Mesenchymal stem cell (in vitro differentiated cells and primary cell): Measurements from ENCODE around the gene SUGCT.

Source experiments
- DNase-seq: peaks from one replicate; pipeline ENCODE4 v3.0.0-alpha.2; 2013
- H2AFZ ChIP-seq: one replicate; pipeline ENCODE4 v1.6.1; 2013; ENCODE audit warnings: low read depth, mild to moderate bottlenecking, control low read depth, inconsistent platforms, low read length, moderate library complexity
- H2AK5ac ChIP-seq: 2 replicates; pipeline ENCODE4 v1.6.1; 2013; ENCODE audit warnings: low read length, moderate library complexity, mild to moderate bottlenecking, inconsistent platforms; ENCODE audit not compliant: severe bottlenecking
- H2BK120ac ChIP-seq: one replicate; pipeline ENCODE4 v1.6.1; 2013; ENCODE audit warnings: low read depth, mild to moderate bottlenecking, inconsistent platforms, low read length, moderate library complexity
- H2BK12ac ChIP-seq, 2 experiments: one replicate each; pipeline ENCODE4 v1.6.1; 2013; ENCODE audit warnings: inconsistent platforms in 2 of 2, low read length in 2 of 2, mild to moderate bottlenecking in 2 of 2, moderate library complexity in 2 of 2, control low read depth in 1 of 2
- H2BK15ac ChIP-seq: one replicate; pipeline ENCODE4 v1.6.1; 2013; ENCODE audit warnings: mild to moderate bottlenecking, low read depth, inconsistent platforms; ENCODE audit not compliant: poor library complexity, severe bottlenecking
- H2BK5ac ChIP-seq: 2 replicates; pipeline ENCODE4 v1.6.1; 2013; ENCODE audit warnings: low read depth, mild to moderate bottlenecking, low read length, control low read depth, inconsistent platforms; ENCODE audit not compliant: poor library complexity, severe bottlenecking
- H3K14ac ChIP-seq, 2 experiments: one replicate each; pipeline ENCODE4 v1.6.1; 2013; ENCODE audit warnings: inconsistent platforms in 2 of 2, low read length in 2 of 2, control low read depth in 1 of 2, mild to moderate bottlenecking in 1 of 2, moderate library complexity in 1 of 2
- H3K18ac ChIP-seq, 2 experiments: one replicate each; pipeline ENCODE4 v1.6.1; 2013; ENCODE audit warnings: inconsistent platforms in 2 of 2, low read length in 2 of 2, control low read depth in 1 of 2, low read depth in 1 of 2, mild to moderate bottlenecking in 1 of 2
- H3K23ac ChIP-seq, 2 experiments: one replicate each; pipeline ENCODE4 v1.6.1; 2013; ENCODE audit warnings: inconsistent platforms in 2 of 2, low read length in 2 of 2, mild to moderate bottlenecking in 2 of 2, moderate library complexity in 2 of 2, control low read depth in 1 of 2
- H3K27ac ChIP-seq: 2 replicates; pipeline ENCODE4 v1.5.1; 2013; ENCODE audit warnings: mild to moderate bottlenecking, moderate library complexity, low read length, control low read depth, inconsistent platforms; ENCODE audit not compliant: poor library complexity, severe bottlenecking
- H3K27me3 ChIP-seq, 2 experiments: 2 replicates each; pipeline versions ENCODE4 v1.6.1 to v1.7.0; 2013; ENCODE audit warnings: low read length in 2 of 2, mild to moderate bottlenecking in 2 of 2, moderate library complexity in 2 of 2, control low read depth in 1 of 2, inconsistent platforms in 1 of 2; ENCODE audit not compliant: control insufficient read depth in 1 of 2, insufficient read depth in 1 of 2
- H3K36me3 ChIP-seq, 2 experiments: 2 replicates each; pipeline versions ENCODE4 v1.6.1 to v1.7.0; 2013; ENCODE audit warnings: low read length in 2 of 2, control low read depth in 1 of 2, inconsistent platforms in 1 of 2, low read depth in 1 of 2, mild to moderate bottlenecking in 1 of 2; ENCODE audit not compliant: insufficient read depth in 2 of 2, control insufficient read depth in 1 of 2
- H3K4ac ChIP-seq, 2 experiments: one replicate each; pipeline ENCODE4 v1.6.1; 2013; ENCODE audit warnings: inconsistent platforms in 2 of 2, low read length in 2 of 2, mild to moderate bottlenecking in 2 of 2, moderate library complexity in 2 of 2, control low read depth in 1 of 2, low read depth in 1 of 2
- H3K4me1 ChIP-seq: 2 replicates; pipeline ENCODE4 v1.6.1; 2013; ENCODE audit warnings: low read depth, low read length, control low read depth; ENCODE audit not compliant: control insufficient read depth, insufficient read depth
- H3K4me2 ChIP-seq: 2 replicates; pipeline ENCODE4 v1.6.1; 2013; ENCODE audit warnings: low read length, mild to moderate bottlenecking, inconsistent platforms; ENCODE audit not compliant: poor library complexity, severe bottlenecking
- H3K4me3 ChIP-seq, 2 experiments: 2 replicates each; pipeline versions ENCODE4 v1.5.1 to v1.7.0; 2013; ENCODE audit warnings: low read length in 2 of 2, mild to moderate bottlenecking in 2 of 2, control low read depth in 1 of 2, low read depth in 1 of 2; ENCODE audit not compliant: insufficient read depth in 1 of 2
- H3K79me1 ChIP-seq: replicated peaks from 2 replicates; pipeline ENCODE4 v1.6.1; 2013; ENCODE audit warnings: mild to moderate bottlenecking, control low read depth, low read length, inconsistent platforms; ENCODE audit not compliant: poor library complexity, severe bottlenecking
- H3K9ac ChIP-seq: 2 replicates; pipeline ENCODE4 v1.7.0; 2013; ENCODE audit warnings: mild to moderate bottlenecking, low read length, moderate library complexity
- H3K9me3 ChIP-seq: 2 replicates; pipeline ENCODE4 v1.7.0; 2013; ENCODE audit warnings: mild to moderate bottlenecking, low read length; ENCODE audit not compliant: control insufficient read depth
- H4K8ac ChIP-seq: one replicate; pipeline ENCODE4 v1.6.1; 2013; ENCODE audit warnings: inconsistent platforms, mild to moderate bottlenecking, low read length, moderate library complexity
- H4K91ac ChIP-seq: one replicate; pipeline ENCODE4 v1.6.1; 2013; ENCODE audit warnings: mild to moderate bottlenecking, low read length, inconsistent platforms
- WGBS: methylation state at CpG from one replicate; pipeline ENCODE4 v1.1.7; 2013; ENCODE audit warnings: mixed read lengths; 5-methylcytosine and 5-hydroxymethylcytosine counted together

SUGCT gene

DNA sequence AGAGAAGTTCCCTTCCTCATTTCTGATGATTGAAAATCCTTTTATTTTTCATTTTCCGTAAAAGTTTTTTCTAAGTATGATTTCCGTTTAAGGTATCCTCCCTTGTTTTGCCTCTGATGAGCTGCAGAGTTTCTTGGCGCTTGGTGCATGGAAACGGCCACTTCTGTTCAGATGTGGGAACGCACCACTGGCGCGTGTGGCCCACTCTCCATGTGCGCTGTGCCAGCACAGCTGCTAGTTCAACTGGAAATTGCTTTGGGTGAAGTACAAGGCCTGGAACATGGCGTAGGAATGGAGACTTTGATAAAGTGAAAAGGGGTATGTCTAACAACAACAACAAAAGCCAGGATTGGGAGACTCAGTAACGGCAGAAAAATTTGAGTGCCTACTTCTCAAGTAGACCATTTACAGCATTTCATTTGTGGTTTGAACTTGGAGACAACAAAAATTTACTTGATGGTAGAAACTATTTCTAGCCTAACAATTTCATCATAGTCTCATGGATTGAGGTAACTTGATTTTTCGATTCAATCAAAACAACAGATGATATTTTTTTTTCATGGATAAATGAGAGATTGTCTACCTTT, 364.2 kb downstream of the SUGCT start:
- H3K18ac ChIP-seq: no peak overlapping the region
- H3K4me3 ChIP-seq: no peak overlapping the region
- H2BK12ac ChIP-seq: no peak overlapping the region
- H2AFZ ChIP-seq: no peak overlapping the region
- no peak overlapping the region for H2AK5ac ChIP-seq
- H4K91ac ChIP-seq: no peak overlapping the region
- no peak overlapping the region for H3K4ac ChIP-seq
- no peaks in the 10 kb centered on the region for H3K36me3 ChIP-seq
- no peaks in the 10 kb centered on the region for H3K9me3 ChIP-seq
- H3K4me2 ChIP-seq: no peak overlapping the region
- no peak overlapping the region for H3K23ac ChIP-seq
- H3K9ac ChIP-seq: no peak overlapping the region
- no peak overlapping the region for H2BK5ac ChIP-seq
- H2BK15ac ChIP-seq: no peak overlapping the region
- no peaks in the 10 kb centered on the region for H3K27me3 ChIP-seq
- H3K14ac ChIP-seq: no peak overlapping the region
- 95% methylated on average over 9 of the region's 11 CpGs for WGBS
- no peak for DNase-seq
- H3K4me1 ChIP-seq: no peaks in the 10 kb centered on the region
- H2BK120ac ChIP-seq: no peak overlapping the region
- no peak overlapping the region for H4K8ac ChIP-seq
- H3K79me1 ChIP-seq: no peaks in the 10 kb centered on the region
- H3K27ac ChIP-seq: no peak overlapping the region

DNA sequence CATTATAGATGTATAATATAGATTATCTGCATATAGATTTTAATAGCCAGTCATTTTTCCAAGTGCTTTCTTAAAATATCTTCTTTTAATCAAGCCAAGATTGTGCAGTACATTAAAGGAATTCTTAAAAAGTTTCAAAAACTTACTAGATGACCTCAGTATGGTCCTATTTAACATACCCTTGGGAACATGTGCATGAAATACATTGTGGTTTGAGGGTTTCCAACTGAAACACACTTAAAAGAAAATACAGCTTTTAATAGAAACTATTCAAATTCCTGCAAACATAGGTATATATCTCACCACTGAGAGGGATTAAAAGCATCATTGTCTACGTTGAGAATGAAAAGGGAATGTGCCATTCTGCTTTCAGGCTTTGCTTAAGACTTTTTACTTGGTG, 364.9 kb downstream of the SUGCT start:
- Histone ChIP-seq H3K79me1 (no peaks in the 10 kb centered on the region), H4K8ac (no peak overlapping the region), H4K91ac (no peak overlapping the region), H2AFZ (no peak overlapping the region), H3K4ac (no peak overlapping the region), H3K9ac (no peak overlapping the region), H2AK5ac (no peak overlapping the region), H3K27me3 (no peaks in the 10 kb centered on the region), H3K36me3 (no peaks in the 10 kb centered on the region), H3K9me3 (peaks cover 5% of the 10 kb centered on the region), H3K4me2 (no peak overlapping the region), H2BK12ac (no peak overlapping the region), H3K4me1 (no peaks in the 10 kb centered on the region), H3K27ac (no peak overlapping the region), H3K18ac (no peak overlapping the region), H3K4me3 (no peak overlapping the region), H2BK5ac (no peak overlapping the region), H3K23ac (no peak overlapping the region), H2BK15ac (no peak overlapping the region), H3K14ac (no peak overlapping the region), H2BK120ac (no peak overlapping the region)
- no CpG with 5 or more reads among the region's 1 CpG for WGBS
- DNase-seq: no peak

- no peak overlapping the region for H4K8ac ChIP-seq
- H2BK120ac ChIP-seq: no peak overlapping the region
- H2AFZ ChIP-seq: no peak overlapping the region
- H3K9ac ChIP-seq: no peak overlapping the region
- no peak overlapping the region for H2BK5ac ChIP-seq
- no peak overlapping the region for H4K91ac ChIP-seq
- H3K4me1 ChIP-seq: no peaks in the 10 kb centered on the region
- no peak overlapping the region for H3K14ac ChIP-seq
- no peak overlapping the region for H3K4me2 ChIP-seq
- H2BK15ac ChIP-seq: no peak overlapping the region
- H3K18ac ChIP-seq: no peak overlapping the region
- 67% methylated on average over 1 of the region's 1 CpG for WGBS
- H3K9me3 ChIP-seq: peaks cover 10% of the 10 kb centered on the region
- no peaks in the 10 kb centered on the region for H3K79me1 ChIP-seq
- H3K36me3 ChIP-seq: no peaks in the 10 kb centered on the region
- H2BK12ac ChIP-seq: no peak overlapping the region
- no peak overlapping the region for H3K4ac ChIP-seq
- H3K23ac ChIP-seq: no peak overlapping the region
- DNase-seq: no peak
- H3K27ac ChIP-seq: no peak overlapping the region
- no peak overlapping the region for H2AK5ac ChIP-seq
- no peaks in the 10 kb centered on the region for H3K27me3 ChIP-seq
- no peak overlapping the region for H3K4me3 ChIP-seq
These were observed 365.4 kb downstream of the SUGCT start for GRCh38 chr7:40500219-40500618.

DNA sequence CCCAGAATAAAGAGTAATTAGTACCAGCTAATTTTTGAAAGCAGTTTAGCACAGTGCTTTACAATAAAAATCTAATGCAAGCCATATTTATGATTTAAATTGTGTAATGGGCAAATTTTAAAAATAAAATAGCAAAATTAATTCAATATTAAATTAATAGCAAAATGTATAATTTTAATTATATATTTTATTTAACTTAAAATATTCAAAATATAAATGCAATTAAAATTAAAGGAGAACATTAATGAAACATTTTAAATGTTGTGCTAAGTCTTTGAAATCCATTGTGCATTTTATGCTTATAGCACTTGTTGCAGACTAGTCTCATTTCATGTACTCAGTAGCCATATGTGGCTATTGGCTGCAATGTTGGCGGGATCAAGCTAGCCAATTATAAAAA, 367.6 kb downstream of the SUGCT start:
- no peak overlapping the region for H3K23ac ChIP-seq
- no peaks in the 10 kb centered on the region for H3K27me3 ChIP-seq
- no peaks in the 10 kb centered on the region for H3K36me3 ChIP-seq
- H3K4me1 ChIP-seq: no peaks in the 10 kb centered on the region
- H3K18ac ChIP-seq: no peak overlapping the region
- no peak overlapping the region for H2AFZ ChIP-seq
- H3K14ac ChIP-seq: no peak overlapping the region
- no peak overlapping the region for H2BK12ac ChIP-seq
- no peak overlapping the region for H3K27ac ChIP-seq
- H2BK120ac ChIP-seq: no peak overlapping the region
- no peak overlapping the region for H3K4me2 ChIP-seq
- H2BK5ac ChIP-seq: no peak overlapping the region
- H3K79me1 ChIP-seq: no peaks in the 10 kb centered on the region
- H3K9ac ChIP-seq: no peak overlapping the region
- no peak overlapping the region for H3K4ac ChIP-seq
- no peak overlapping the region for H3K4me3 ChIP-seq
- H3K9me3 ChIP-seq: peaks cover 31% of the 10 kb centered on the region
- H4K91ac ChIP-seq: no peak overlapping the region
- no peak overlapping the region for H4K8ac ChIP-seq
- H2AK5ac ChIP-seq: no peak overlapping the region
- no CpG with 5 or more reads among the region's 1 CpG for WGBS
- H2BK15ac ChIP-seq: no peak overlapping the region
- DNase-seq: no peak
